Epithelial cell of proximal tubule (primary cell): ENCODE results near the gene IER5L. TPM values are rescaled to one million over a fixed set of nuclear protein-coding genes. Genes with fewer than 3 reads are reported as not detected.

Experiments used
- DNase-seq: peaks from one replicate; pipeline ENCODE4 v3.0.0-alpha.2; 2011; ENCODE audit warnings: low read depth
- H3K4me3 ChIP-seq: 2 replicates; pipeline ENCODE4 v1.5.1; 2011; ENCODE audit warnings: low read depth, mild to moderate bottlenecking, low read length
- total RNA-seq: library from RNA; depleted of rRNA; stranded (reverse); fragments of >200 nt; gene quantifications from 2 replicates; pipeline ENCODE4 v1.2.3, GENCODE V29; 2015
- TF ChIP-seq, protein P1 (sequence below): conservative IDR thresholded peaks from 2 replicates; pipeline ENCODE4 v1.5.1; 2012; ENCODE audit warnings: low read depth, mild to moderate bottlenecking, low read length

IER5L gene
- total RNA-seq, 1 donor from 2014 or later, result 43.2 TPM

DNA sequence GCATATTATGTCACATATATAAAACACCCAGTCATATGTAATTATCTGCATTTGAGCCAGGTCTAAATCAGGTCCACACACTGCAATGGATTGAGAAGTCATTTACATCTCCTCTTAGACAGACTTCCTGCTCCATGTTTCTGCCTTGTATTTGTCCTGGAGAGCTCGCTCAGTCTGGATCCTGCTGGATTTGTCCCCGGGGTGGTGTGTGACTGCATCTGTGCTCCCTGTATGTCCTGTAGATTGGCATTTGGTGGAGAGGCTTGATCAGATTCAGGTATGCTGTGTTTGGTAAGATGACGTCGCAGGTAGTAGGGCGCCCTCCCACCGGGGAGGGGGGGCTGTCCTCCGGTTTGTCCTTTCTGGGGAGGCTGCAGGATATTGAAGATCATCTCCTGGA lies 33.6 kb upstream of the IER5L start:
- no peak overlapping the region for H3K4me3 ChIP-seq
- no peak for DNase-seq
- TF ChIP-seq, protein P1, sequence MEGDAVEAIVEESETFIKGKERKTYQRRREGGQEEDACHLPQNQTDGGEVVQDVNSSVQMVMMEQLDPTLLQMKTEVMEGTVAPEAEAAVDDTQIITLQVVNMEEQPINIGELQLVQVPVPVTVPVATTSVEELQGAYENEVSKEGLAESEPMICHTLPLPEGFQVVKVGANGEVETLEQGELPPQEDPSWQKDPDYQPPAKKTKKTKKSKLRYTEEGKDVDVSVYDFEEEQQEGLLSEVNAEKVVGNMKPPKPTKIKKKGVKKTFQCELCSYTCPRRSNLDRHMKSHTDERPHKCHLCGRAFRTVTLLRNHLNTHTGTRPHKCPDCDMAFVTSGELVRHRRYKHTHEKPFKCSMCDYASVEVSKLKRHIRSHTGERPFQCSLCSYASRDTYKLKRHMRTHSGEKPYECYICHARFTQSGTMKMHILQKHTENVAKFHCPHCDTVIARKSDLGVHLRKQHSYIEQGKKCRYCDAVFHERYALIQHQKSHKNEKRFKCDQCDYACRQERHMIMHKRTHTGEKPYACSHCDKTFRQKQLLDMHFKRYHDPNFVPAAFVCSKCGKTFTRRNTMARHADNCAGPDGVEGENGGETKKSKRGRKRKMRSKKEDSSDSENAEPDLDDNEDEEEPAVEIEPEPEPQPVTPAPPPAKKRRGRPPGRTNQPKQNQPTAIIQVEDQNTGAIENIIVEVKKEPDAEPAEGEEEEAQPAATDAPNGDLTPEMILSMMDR, result no peak

DNA sequence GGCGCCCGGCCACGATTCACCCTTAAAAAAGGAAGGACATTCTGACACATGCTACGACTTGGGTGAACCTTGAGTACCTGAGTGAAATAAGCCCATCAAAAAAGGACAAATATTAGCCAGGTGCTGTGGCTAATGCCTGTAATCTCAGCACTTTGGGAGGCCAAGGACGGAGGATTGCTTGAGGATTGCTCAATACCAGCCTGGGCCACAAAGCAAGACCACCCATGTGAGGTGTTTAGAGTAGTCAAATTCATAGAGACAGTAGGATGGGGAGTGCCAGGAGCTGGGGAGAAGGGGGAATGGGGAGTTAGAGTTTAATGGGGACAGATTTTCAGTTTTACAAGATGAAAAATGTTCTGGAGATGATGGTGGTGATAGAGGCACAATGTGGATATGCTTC lies 32.1 kb upstream of the IER5L start:
- TF ChIP-seq, protein P1, result no peak
- no peak overlapping the region for H3K4me3 ChIP-seq
- DNase-seq, result no peak

DNA sequence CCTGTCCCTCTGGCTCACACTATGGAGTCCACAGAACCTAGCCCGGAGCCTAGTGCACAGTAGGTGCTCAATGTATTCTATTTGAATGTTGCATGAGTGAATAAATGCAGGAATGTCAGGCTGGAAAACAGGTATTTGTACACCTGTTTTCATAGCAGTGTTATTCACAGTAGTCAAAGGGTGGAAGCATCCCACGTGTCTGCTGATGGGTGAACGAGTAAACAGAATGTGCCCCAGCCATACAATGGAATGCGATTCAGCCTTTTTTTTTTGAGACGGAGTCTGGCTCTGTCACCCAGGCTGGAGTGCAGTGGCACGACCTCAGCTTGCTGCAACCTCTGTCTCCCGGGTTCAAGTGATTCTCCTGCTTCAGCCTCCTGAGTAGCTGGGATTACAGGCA lies 31.5 kb upstream of the IER5L start:
- no peak for DNase-seq
- TF ChIP-seq, protein P1, result no peak
- no peak overlapping the region for H3K4me3 ChIP-seq

DNA sequence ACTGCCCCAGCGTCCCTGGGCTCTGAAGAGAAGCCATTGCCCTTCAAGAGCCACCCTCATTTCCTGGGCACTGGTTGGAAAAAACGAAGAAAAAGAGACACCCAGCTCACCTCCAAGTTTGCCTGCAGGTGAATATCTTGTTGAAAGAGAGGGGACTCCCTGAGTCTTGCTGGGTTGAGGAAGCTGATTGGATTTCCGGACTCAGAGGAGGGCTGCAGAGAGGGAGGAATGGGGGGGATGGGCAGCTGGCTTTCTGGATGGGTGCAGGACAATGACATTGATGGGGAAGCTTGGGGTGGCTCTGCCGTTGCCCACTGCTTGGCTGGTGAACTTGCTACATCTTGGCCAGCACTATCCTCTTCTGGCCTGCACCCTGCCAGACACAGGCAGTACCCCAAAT lies 31.0 kb upstream of the IER5L start:
- no peak for DNase-seq
- TF ChIP-seq, protein P1, result no peak
- H3K4me3 ChIP-seq, result no peak overlapping the region

DNA sequence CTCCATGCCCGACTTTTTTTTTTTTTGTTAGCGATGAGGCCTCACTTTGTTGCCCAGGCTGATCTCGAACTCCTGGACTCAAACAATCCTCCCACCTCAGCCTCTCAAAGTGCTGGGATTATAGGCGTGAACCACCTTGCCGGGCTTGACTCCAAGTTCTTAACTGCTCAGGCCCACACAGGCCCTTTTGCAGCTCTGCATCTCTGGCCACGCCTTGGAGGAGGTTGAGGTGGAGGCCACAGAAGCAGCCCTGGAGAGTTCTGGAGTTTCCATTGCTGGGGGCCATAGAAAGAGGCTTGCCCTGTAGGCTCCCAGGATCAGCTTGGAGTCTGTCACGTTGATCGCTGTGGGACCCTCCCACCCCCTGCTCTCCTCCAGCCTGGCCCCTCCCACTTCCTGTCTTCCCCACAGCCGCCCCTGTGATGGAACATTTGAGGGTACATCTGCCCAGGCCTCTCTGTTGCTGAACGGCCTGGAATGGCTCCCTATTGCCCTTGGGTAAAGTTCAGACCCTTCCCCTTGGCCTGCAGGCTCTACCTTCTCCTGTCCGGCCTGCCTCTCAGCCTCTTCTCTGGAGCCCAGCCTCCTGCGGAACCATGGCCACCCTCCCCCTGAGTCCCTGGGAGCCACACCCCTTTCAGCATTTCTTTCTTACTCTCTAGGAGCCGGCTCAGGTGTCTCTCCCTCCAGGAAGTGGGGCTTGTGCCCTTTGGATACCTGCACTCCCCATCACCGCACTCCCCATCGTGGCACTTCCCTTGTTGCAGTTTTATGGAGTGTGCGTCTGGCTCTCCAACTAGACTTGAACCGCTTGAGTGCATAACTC lies 30.4 kb upstream of the IER5L start:
- H3K4me3 ChIP-seq, result no peak overlapping the region
- no peak for DNase-seq
- TF ChIP-seq, protein P1, result no peak

DNA sequence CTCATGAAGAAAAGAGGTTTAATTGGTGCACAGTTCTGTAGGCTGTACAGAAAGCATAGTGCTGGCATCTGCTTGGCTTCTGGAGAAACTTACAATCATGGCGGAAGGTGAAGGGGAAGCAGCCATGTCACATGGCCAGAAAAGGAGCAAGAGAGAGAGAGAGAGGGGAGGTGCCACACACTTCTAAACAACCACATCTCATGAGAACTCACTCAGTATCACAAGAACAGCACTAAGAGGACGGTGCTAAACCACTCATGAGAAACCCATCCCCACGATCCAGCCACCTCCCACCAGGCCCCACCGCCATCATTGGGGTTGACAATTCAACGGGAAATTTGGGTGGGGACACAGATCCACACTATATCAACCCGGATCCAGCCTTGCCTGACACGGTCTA lies 28.8 kb upstream of the IER5L start:
- no peak overlapping the region for H3K4me3 ChIP-seq
- DNase-seq, result no peak
- TF ChIP-seq, protein P1, result no peak

DNA sequence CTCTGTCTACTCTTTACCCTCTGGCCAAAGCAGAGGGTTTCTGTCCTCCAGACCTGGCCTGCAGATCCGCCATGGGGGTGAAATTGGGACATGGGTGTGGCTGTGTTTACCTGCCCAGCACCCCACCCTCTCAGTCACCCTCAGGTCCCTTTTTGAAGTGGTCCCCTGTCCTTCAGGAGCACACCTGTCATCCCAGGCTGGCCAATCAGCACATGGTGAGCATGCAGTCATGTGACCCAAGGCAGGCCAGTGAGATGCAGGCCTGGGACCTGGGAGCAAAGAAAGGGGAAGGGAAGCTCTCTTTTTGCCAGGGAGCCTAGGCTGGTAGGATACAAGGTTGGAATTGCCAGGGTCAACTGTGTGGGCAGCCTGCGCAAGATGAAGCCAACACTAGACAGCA lies 28.3 kb upstream of the IER5L start:
- H3K4me3 ChIP-seq, result no peak overlapping the region
- TF ChIP-seq, protein P1, result no peak
- DNase-seq, result no peak
